GM23338 (cell line): ENCODE results near the gene CCDC196. TPM values are rescaled to one million over a fixed set of nuclear protein-coding genes. Genes with fewer than 3 reads are reported as not detected.

ENCODE experiments used
- ATAC-seq: fragments of 200-7000 bp; cut with Tn5 transposase; 3 replicates; pipeline ENCODE4 v1.9.1; 2020
- DNase-seq: peaks from one replicate; pipeline ENCODE4 v3.0.0-alpha.2; 2015; ENCODE audit warnings: low spot score
- H2AFZ ChIP-seq: fragments of 200-600 bp; sonication (generic); 2 replicates; pipeline ENCODE4 v1.8.0; 2016; ENCODE audit warnings: antibody characterized with exemption, mild to moderate bottlenecking, moderate library complexity
- H3F3A ChIP-seq: fragments of 200-600 bp; sonication (generic); replicated peaks from 2 replicates; pipeline ENCODE4 v1.8.0; 2017; ENCODE audit warnings: antibody characterized with exemption, mixed run types, low read depth
- H3K27ac ChIP-seq: fragments of 200-600 bp; sonication (generic); 2 replicates; pipeline ENCODE4 v1.6.1; 2016; ENCODE audit warnings: low read depth
- H3K27me3 ChIP-seq: fragments of 200-600 bp; sonication (generic); 2 replicates; pipeline ENCODE4 v1.8.0; 2016; ENCODE audit warnings: mild to moderate bottlenecking, mixed run types, moderate library complexity; ENCODE audit not compliant: insufficient read depth
- H3K36me3 ChIP-seq: fragments of 200-600 bp; sonication (generic); 2 replicates; pipeline ENCODE4 v1.8.0; 2016; ENCODE audit warnings: mild to moderate bottlenecking; ENCODE audit not compliant: insufficient read depth
- H3K4me1 ChIP-seq: fragments of 200-600 bp; sonication (generic); 2 replicates; pipeline ENCODE4 v1.8.0; 2016; ENCODE audit warnings: mild to moderate bottlenecking, moderate library complexity; ENCODE audit not compliant: insufficient read depth
- H3K4me2 ChIP-seq: fragments of 200-600 bp; sonication (generic); 2 replicates; pipeline ENCODE4 v1.7.1; 2017; ENCODE audit warnings: mixed run types
- H3K4me3 ChIP-seq: fragments of 200-600 bp; sonication (generic); 2 replicates; pipeline ENCODE4 v1.6.1; 2016; ENCODE audit warnings: mixed run types
- H3K79me2 ChIP-seq: fragments of 200-600 bp; sonication (generic); replicated peaks from 2 replicates; pipeline ENCODE4 v1.8.0; 2017; ENCODE audit warnings: mild to moderate bottlenecking; ENCODE audit not compliant: insufficient read depth
- H3K9me2 ChIP-seq: fragments of 200-600 bp; sonication (generic); 2 replicates; pipeline ENCODE4 v1.8.0; 2017; ENCODE audit not compliant: insufficient read depth
- H4K20me1 ChIP-seq: fragments of 200-600 bp; sonication (generic); replicated peaks from 2 replicates; pipeline ENCODE4 v1.8.0; 2017; ENCODE audit warnings: mild to moderate bottlenecking; ENCODE audit not compliant: insufficient read depth
- H3K27ac Mint-ChIP-seq: 2 replicates; pipeline ENCODE4 v1.8.0; 2020; ENCODE audit warnings: inconsistent platforms, mild to moderate bottlenecking, moderate library complexity, mixed read lengths
- H3K27me3 Mint-ChIP-seq: 3 replicates; pipeline ENCODE4 v1.8.0; 2022; ENCODE audit warnings: low read depth, mild to moderate bottlenecking, moderate library complexity, mixed read lengths, inconsistent platforms; ENCODE audit not compliant: insufficient read depth, poor library complexity
- H3K36me3 Mint-ChIP-seq: 3 replicates; pipeline ENCODE4 v1.8.0; 2021; ENCODE audit warnings: low read depth, mild to moderate bottlenecking, inconsistent platforms, moderate library complexity, mixed read lengths
- H3K4me1 Mint-ChIP-seq: 3 replicates; pipeline ENCODE4 v1.8.0; 2020; ENCODE audit warnings: mild to moderate bottlenecking, inconsistent platforms, mixed read lengths
- H3K4me3 Mint-ChIP-seq: 3 replicates; pipeline ENCODE4 v1.8.0; 2021; ENCODE audit warnings: moderate library complexity, mild to moderate bottlenecking, inconsistent platforms, mixed read lengths
- H3K9me3 Mint-ChIP-seq: 3 replicates; pipeline ENCODE4 v1.8.0; 2020; ENCODE audit warnings: moderate library complexity, mild to moderate bottlenecking, inconsistent platforms, mixed read lengths
- CREB1 ChIP-seq: fragments of 250-450 bp; sonication (Bioruptor Pico); IDR thresholded peaks from 2 replicates; pipeline ENCODE4 v1.5.0; 2020; ENCODE audit warnings: low read depth, mild to moderate bottlenecking, moderate library complexity
- EZH2 ChIP-seq: fragments of 200-600 bp; sonication (generic); IDR thresholded peaks from one replicate; pipeline ENCODE4 v1.8.0; 2017; ENCODE audit warnings: antibody characterized with exemption, mild to moderate bottlenecking, low read depth; ENCODE audit not compliant: unreplicated experiment
- EZH2phosphoT487 ChIP-seq: fragments of 200-600 bp; sonication (generic); IDR thresholded peaks from one replicate; pipeline ENCODE4 v1.8.1; 2018; ENCODE audit warnings: antibody characterized with exemption; ENCODE audit not compliant: unreplicated experiment
- JUNB ChIP-seq: IDR thresholded peaks from one replicate; pipeline ENCODE4 v1.6.1; 2016; ENCODE audit warnings: antibody characterized with exemption; ENCODE audit not compliant: unreplicated experiment
- NANOG ChIP-seq: IDR thresholded peaks from 2 replicates; pipeline ENCODE4 v1.6.1; 2016; ENCODE audit warnings: antibody characterized with exemption, borderline replicate concordance
- STAT1 ChIP-seq: IDR thresholded peaks from one replicate; pipeline ENCODE4 v1.6.1; 2016; ENCODE audit warnings: antibody characterized with exemption; ENCODE audit not compliant: unreplicated experiment
- ZNF114 ChIP-seq: fragments of 250-450 bp; sonication (Bioruptor Pico); IDR thresholded peaks from 2 replicates; pipeline ENCODE4 v1.5.0; 2020; ENCODE audit warnings: mild to moderate bottlenecking, moderate library complexity
- ZNF331 ChIP-seq: fragments of 250-450 bp; sonication (Bioruptor Pico); IDR thresholded peaks from 2 replicates; pipeline ENCODE4 v1.5.0; 2020; ENCODE audit warnings: low read depth, mild to moderate bottlenecking, moderate library complexity
- polyA plus RNA-seq: library from polyadenylated mRNA; unstranded; fragments of >200 nt; fragmentation: Nextera tagmentation; extraction: Ambion mirVana; gene quantifications from 2 replicates; pipeline ENCODE4 v1.2.1, GENCODE V29; 2016
- total RNA-seq: library from RNA; depleted of rRNA; stranded (reverse); fragments of >200 nt; shearing (Covaris generic); gene quantifications from 2 replicates; pipeline ENCODE4 v1.2.3, GENCODE V29; 2014
- TF ChIP-seq, protein P1 (sequence below): IDR thresholded peaks from 2 replicates; pipeline ENCODE4 v1.6.1; 2016; ENCODE audit warnings: antibody characterized with exemption
- TF ChIP-seq, protein P2 (sequence below): fragments of 250-450 bp; sonication (Bioruptor Pico); IDR thresholded peaks from 2 replicates; pipeline ENCODE4 v1.5.0; 2020; ENCODE audit warnings: mild to moderate bottlenecking, moderate library complexity
- TF ChIP-seq, protein P3 (sequence below): IDR thresholded peaks from one replicate; pipeline ENCODE4 v1.6.1; 2018; ENCODE audit warnings: antibody characterized with exemption; ENCODE audit not compliant: unreplicated experiment
- TF ChIP-seq, protein P4 (sequence below), 2 experiments: fragments of 200-600 bp in 1 of 2; sonication (generic) in 1 of 2; conservative IDR thresholded peaks; 2 replicates each; pipeline versions ENCODE4 v1.5.1 to v1.6.1; 2016 to 2017; ENCODE audit warnings: antibody characterized with exemption in 2 of 2, low read depth in 2 of 2, mild to moderate bottlenecking in 2 of 2, moderate library complexity in 1 of 2

The CCDC196 gene
- total and polyA plus RNA-seq, 2 experiments from 2014 or later = 0.27 TPM; not detected in 1

DNA sequence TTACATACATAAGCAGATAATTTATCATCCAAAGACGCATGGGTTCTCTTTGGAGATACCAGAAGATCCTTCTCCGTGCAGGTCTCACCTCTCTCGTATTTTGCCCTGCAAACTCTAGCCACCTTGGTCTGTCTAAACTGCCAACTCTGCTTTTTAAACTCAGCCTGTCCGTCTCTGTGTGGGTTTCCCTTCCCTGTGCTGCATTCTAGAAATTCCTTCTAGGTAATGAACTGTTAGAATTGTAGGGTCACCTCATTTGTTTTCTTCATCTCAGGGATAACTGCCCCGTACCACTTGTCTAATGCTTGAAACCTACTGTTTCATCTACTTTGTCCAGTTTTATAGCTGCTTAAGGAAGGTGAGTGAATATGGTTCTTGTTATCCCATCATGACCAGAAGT is 45.4 kb upstream of the CCDC196 start:
- no peaks in the 10 kb centered on the region for H3K36me3 Mint-ChIP-seq
- peaks cover 4% of the 10 kb centered on the region; the same call in 1 of the 2 replicates for H3K9me2 ChIP-seq
- no peaks in the 10 kb centered on the region for H3K4me1 Mint-ChIP-seq
- ATAC-seq (no peak), DNase-seq (no peak)
- no peak overlapping the region for H3K27ac ChIP-seq
- no peaks in the 10 kb centered on the region for H3K4me1 ChIP-seq
- no peak overlapping the region for H3K27ac Mint-ChIP-seq
- H3F3A ChIP-seq = no peaks in the 10 kb centered on the region
- no peak overlapping the region for H2AFZ ChIP-seq
- H3K79me2 ChIP-seq = no peaks in the 10 kb centered on the region
- H3K27me3 Mint-ChIP-seq = no peaks in the 10 kb centered on the region
- no peak overlapping the region for H3K4me3 ChIP-seq
- no peak overlapping the region for H3K4me2 ChIP-seq
- H3K27me3 ChIP-seq = no peaks in the 10 kb centered on the region
- H3K4me3 Mint-ChIP-seq = no peak overlapping the region
- no peaks in the 10 kb centered on the region for H3K36me3 ChIP-seq
- TF ChIP-seq ZNF114 (CRISPR knock-in tag) (no peak), JUNB (no peak), CREB1 (no peak), STAT1 (no peak), EZH2 (no peak), ZNF331 (no peak), NANOG (no peak), EZH2phosphoT487 (no peak)
- TF ChIP-seq, protein P1, sequence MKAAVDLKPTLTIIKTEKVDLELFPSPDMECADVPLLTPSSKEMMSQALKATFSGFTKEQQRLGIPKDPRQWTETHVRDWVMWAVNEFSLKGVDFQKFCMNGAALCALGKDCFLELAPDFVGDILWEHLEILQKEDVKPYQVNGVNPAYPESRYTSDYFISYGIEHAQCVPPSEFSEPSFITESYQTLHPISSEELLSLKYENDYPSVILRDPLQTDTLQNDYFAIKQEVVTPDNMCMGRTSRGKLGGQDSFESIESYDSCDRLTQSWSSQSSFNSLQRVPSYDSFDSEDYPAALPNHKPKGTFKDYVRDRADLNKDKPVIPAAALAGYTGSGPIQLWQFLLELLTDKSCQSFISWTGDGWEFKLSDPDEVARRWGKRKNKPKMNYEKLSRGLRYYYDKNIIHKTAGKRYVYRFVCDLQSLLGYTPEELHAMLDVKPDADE = no peak
- TF ChIP-seq, protein P2, sequence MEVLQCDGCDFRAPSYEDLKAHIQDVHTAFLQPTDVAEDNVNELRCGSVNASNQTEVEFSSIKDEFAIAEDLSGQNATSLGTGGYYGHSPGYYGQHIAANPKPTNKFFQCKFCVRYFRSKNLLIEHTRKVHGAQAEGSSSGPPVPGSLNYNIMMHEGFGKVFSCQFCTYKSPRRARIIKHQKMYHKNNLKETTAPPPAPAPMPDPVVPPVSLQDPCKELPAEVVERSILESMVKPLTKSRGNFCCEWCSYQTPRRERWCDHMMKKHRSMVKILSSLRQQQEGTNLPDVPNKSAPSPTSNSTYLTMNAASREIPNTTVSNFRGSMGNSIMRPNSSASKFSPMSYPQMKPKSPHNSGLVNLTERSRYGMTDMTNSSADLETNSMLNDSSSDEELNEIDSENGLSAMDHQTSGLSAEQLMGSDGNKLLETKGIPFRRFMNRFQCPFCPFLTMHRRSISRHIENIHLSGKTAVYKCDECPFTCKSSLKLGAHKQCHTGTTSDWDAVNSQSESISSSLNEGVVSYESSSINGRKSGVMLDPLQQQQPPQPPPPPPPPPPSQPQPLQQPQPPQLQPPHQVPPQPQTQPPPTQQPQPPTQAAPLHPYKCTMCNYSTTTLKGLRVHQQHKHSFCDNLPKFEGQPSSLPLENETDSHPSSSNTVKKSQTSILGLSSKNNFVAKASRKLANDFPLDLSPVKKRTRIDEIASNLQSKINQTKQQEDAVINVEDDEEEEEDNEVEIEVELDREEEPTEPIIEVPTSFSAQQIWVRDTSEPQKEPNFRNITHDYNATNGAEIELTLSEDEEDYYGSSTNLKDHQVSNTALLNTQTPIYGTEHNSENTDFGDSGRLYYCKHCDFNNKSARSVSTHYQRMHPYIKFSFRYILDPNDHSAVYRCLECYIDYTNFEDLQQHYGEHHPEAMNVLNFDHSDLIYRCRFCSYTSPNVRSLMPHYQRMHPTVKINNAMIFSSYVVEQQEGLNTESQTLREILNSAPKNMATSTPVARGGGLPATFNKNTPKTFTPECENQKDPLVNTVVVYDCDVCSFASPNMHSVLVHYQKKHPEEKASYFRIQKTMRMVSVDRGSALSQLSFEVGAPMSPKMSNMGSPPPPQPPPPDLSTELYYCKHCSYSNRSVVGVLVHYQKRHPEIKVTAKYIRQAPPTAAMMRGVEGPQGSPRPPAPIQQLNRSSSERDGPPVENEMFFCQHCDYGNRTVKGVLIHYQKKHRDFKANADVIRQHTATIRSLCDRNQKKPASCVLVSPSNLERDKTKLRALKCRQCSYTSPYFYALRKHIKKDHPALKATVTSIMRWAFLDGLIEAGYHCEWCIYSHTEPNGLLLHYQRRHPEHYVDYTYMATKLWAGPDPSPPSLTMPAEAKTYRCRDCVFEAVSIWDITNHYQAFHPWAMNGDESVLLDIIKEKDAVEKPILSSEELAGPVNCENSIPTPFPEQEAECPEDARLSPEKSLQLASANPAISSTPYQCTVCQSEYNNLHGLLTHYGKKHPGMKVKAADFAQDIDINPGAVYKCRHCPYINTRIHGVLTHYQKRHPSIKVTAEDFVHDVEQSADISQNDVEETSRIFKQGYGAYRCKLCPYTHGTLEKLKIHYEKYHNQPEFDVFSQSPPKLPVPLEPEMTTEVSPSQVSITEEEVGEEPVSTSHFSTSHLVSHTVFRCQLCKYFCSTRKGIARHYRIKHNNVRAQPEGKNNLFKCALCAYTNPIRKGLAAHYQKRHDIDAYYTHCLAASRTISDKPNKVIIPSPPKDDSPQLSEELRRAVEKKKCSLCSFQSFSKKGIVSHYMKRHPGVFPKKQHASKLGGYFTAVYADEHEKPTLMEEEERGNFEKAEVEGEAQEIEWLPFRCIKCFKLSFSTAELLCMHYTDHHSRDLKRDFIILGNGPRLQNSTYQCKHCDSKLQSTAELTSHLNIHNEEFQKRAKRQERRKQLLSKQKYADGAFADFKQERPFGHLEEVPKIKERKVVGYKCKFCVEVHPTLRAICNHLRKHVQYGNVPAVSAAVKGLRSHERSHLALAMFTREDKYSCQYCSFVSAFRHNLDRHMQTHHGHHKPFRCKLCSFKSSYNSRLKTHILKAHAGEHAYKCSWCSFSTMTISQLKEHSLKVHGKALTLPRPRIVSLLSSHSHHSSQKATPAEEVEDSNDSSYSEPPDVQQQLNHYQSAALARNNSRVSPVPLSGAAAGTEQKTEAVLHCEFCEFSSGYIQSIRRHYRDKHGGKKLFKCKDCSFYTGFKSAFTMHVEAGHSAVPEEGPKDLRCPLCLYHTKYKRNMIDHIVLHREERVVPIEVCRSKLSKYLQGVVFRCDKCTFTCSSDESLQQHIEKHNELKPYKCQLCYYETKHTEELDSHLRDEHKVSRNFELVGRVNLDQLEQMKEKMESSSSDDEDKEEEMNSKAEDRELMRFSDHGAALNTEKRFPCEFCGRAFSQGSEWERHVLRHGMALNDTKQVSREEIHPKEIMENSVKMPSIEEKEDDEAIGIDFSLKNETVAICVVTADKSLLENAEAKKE (CRISPR knock-in tag) = no peak
- TF ChIP-seq, protein P3, sequence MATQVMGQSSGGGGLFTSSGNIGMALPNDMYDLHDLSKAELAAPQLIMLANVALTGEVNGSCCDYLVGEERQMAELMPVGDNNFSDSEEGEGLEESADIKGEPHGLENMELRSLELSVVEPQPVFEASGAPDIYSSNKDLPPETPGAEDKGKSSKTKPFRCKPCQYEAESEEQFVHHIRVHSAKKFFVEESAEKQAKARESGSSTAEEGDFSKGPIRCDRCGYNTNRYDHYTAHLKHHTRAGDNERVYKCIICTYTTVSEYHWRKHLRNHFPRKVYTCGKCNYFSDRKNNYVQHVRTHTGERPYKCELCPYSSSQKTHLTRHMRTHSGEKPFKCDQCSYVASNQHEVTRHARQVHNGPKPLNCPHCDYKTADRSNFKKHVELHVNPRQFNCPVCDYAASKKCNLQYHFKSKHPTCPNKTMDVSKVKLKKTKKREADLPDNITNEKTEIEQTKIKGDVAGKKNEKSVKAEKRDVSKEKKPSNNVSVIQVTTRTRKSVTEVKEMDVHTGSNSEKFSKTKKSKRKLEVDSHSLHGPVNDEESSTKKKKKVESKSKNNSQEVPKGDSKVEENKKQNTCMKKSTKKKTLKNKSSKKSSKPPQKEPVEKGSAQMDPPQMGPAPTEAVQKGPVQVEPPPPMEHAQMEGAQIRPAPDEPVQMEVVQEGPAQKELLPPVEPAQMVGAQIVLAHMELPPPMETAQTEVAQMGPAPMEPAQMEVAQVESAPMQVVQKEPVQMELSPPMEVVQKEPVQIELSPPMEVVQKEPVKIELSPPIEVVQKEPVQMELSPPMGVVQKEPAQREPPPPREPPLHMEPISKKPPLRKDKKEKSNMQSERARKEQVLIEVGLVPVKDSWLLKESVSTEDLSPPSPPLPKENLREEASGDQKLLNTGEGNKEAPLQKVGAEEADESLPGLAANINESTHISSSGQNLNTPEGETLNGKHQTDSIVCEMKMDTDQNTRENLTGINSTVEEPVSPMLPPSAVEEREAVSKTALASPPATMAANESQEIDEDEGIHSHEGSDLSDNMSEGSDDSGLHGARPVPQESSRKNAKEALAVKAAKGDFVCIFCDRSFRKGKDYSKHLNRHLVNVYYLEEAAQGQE = no peak
- TF ChIP-seq, protein P4, sequence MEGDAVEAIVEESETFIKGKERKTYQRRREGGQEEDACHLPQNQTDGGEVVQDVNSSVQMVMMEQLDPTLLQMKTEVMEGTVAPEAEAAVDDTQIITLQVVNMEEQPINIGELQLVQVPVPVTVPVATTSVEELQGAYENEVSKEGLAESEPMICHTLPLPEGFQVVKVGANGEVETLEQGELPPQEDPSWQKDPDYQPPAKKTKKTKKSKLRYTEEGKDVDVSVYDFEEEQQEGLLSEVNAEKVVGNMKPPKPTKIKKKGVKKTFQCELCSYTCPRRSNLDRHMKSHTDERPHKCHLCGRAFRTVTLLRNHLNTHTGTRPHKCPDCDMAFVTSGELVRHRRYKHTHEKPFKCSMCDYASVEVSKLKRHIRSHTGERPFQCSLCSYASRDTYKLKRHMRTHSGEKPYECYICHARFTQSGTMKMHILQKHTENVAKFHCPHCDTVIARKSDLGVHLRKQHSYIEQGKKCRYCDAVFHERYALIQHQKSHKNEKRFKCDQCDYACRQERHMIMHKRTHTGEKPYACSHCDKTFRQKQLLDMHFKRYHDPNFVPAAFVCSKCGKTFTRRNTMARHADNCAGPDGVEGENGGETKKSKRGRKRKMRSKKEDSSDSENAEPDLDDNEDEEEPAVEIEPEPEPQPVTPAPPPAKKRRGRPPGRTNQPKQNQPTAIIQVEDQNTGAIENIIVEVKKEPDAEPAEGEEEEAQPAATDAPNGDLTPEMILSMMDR (conservative IDR thresholded peaks at IDR 0.05; ENCODE audit: low read depth in 2 of 2) = no peak
- peaks cover 20% of the 10 kb centered on the region for H3K9me3 Mint-ChIP-seq
- H4K20me1 ChIP-seq = no peaks in the 10 kb centered on the region
